Right lobe of liver (tissue), 4 donors: ENCODE data around the gene SLC15A4.

Source experiments
- POLR2A ChIP-seq: fragments of 450-650 bp; IDR thresholded peaks from one replicate; pipeline ENCODE4 v1.6.1; 2017; ENCODE audit warnings: antibody characterized with exemption, mild to moderate bottlenecking
- TF ChIP-seq, protein P1 (sequence below), 4 donors: fragments of 200-600 bp in 3 of 4; fragments of 450-650 bp in 1 of 4; IDR thresholded peaks; one replicate each; pipeline versions ENCODE4 v1.5.1 to v1.8.0; 2016 to 2022; ENCODE audit warnings: antibody characterized with exemption in 4 of 4, mild to moderate bottlenecking in 2 of 4
- donor health status: DM: no; HTN: no; CAD: no.
- donor health status: DM: no; HTN: no; CAD: no.
- donor health status: DM: no; HTN: yes; CAD: no.

DNA sequence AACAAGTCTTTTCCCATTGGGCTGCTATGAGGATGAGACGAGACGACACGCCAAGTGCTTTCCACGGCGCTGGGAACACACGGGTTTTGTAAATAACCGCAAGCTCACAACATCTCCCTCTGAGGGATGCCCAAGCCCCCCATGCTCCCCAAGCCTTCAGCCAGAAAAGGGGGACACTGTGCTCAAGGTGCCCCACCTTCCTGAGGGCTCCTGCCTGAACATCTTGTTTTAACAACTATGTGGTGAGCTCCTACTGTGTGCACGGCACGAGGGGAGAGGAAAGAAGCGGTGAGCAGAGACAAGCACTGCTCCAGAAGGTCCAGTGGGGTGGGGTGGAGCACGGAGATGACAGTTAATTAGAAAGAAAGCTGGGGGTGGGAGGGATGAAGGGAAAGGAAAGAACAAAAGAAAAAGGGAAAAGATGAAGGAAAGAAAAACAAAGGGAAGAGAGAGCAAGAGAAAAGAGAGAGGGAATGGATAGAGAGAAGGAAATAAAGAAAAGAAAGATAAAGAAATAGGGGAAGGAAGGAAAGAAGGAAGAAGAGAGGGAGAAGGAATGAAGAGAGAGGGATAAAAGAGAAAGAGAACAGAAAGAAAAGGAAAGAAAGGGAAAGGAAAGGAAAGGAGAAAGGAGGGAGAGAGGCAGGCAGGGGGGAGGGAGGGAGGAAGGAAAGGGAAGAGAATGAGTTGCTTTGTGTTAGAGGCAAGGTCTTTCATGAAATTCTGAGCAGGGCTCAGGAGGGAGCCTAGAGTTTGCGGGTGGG, 56.8 kb downstream of the SLC15A4 start:
- TF ChIP-seq, protein P1, sequence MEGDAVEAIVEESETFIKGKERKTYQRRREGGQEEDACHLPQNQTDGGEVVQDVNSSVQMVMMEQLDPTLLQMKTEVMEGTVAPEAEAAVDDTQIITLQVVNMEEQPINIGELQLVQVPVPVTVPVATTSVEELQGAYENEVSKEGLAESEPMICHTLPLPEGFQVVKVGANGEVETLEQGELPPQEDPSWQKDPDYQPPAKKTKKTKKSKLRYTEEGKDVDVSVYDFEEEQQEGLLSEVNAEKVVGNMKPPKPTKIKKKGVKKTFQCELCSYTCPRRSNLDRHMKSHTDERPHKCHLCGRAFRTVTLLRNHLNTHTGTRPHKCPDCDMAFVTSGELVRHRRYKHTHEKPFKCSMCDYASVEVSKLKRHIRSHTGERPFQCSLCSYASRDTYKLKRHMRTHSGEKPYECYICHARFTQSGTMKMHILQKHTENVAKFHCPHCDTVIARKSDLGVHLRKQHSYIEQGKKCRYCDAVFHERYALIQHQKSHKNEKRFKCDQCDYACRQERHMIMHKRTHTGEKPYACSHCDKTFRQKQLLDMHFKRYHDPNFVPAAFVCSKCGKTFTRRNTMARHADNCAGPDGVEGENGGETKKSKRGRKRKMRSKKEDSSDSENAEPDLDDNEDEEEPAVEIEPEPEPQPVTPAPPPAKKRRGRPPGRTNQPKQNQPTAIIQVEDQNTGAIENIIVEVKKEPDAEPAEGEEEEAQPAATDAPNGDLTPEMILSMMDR (IDR thresholded peaks at IDR 0.05), result no peak
- no peak for TF ChIP-seq POLR2A
